Transverse colon (tissue), 4 donors: ENCODE measurements around the gene CTNNBIP1.

Experiments
- POLR2A ChIP-seq: fragments of 450-650 bp; IDR thresholded peaks from one replicate; pipeline ENCODE4 v1.6.1; 2016; ENCODE audit warnings: antibody characterized with exemption, mild to moderate bottlenecking, moderate library complexity
- POLR2AphosphoS5 ChIP-seq, 3 donors: sonication (generic); formaldehyde crosslinking; IDR thresholded peaks; one replicate each; pipeline ENCODE4 v1.6.1; 2016; ENCODE audit warnings: antibody characterized with exemption in 3 of 3
- TF ChIP-seq, protein P1 (sequence below), 5 experiments: fragments of 200-600 bp in 3 of 5; fragments of 450-650 bp in 2 of 5; sonication (generic) in 3 of 5; IDR thresholded peaks; 1 replicate in 2 of 5; 2 replicates in 3 of 5; pipeline ENCODE4 v1.5.1; 2016 to 2017; ENCODE audit warnings: antibody characterized with exemption in 5 of 5, inconsistent platforms in 3 of 5, mild to moderate bottlenecking in 2 of 5, moderate library complexity in 1 of 5

DNA sequence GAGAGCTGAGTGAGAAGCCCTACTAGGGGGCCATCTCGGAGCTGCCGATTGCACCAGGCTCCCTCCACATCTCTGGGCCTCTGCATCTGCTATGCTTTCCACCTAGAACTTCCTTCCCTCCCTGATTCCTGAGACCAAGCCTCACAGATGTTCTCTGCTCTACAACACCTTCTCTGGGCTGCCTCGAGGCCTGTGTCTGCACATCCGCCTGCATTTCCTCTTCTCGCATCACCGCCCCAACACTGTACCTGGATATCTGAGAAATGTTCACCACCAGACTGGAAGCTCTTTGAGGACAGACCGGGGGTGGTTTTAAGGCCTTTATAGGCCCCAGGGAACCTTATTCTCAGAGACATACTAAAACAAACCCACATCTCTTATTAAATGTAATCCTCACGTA, 20.7 kb downstream of the CTNNBIP1 start:
- TF ChIP-seq, protein P1, sequence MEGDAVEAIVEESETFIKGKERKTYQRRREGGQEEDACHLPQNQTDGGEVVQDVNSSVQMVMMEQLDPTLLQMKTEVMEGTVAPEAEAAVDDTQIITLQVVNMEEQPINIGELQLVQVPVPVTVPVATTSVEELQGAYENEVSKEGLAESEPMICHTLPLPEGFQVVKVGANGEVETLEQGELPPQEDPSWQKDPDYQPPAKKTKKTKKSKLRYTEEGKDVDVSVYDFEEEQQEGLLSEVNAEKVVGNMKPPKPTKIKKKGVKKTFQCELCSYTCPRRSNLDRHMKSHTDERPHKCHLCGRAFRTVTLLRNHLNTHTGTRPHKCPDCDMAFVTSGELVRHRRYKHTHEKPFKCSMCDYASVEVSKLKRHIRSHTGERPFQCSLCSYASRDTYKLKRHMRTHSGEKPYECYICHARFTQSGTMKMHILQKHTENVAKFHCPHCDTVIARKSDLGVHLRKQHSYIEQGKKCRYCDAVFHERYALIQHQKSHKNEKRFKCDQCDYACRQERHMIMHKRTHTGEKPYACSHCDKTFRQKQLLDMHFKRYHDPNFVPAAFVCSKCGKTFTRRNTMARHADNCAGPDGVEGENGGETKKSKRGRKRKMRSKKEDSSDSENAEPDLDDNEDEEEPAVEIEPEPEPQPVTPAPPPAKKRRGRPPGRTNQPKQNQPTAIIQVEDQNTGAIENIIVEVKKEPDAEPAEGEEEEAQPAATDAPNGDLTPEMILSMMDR (IDR thresholded peaks at IDR 0.05) = no peak
- TF ChIP-seq POLR2AphosphoS5 (IDR thresholded peaks at IDR 0.05) (no peak), POLR2A (no peak)
